ENCODE measurements around the gene NPEPPS. TPM values are rescaled to one million over a fixed set of nuclear protein-coding genes. Genes with fewer than 3 reads are reported as not detected.
A peak's percentile ranks its signal among the peaks of the same experiment; 100 is the strongest.
"Not testable (repeated sequence)": the region's sequence is repeated elsewhere in the genome, so short reads cannot be mapped to it uniquely, and the experiment has no call there.

NPEPPS gene
- total RNA-seq, 1 experiment from 2014 or later, result 63.4 TPM

- H3K4me1 ChIP-seq (ENCODE audit: insufficient read depth, low read length, poor library complexity, severe bottlenecking); intact Hi-C loops (cut with micrococcal nuclease; ENCODE audit: unreplicated experiment); H3K4me3 ChIP-seq (ENCODE audit: low read depth, low read length, poor library complexity, severe bottlenecking); H3K27me3 ChIP-seq (replicated peaks; ENCODE audit: insufficient read depth, low read depth, low read length, poor library complexity); DNase-seq (ENCODE audit: low spot score); POLR2A ChIA-PET (ENCODE audit: low non-redundant PET); H3K27ac ChIP-seq (ENCODE audit: low read depth, low read length, poor library complexity, severe bottlenecking); BruUV-seq (replicated peaks); H3K9me3 ChIP-seq (ENCODE audit: low read depth, low read length, poor library complexity, severe bottlenecking); CTCF ChIA-PET; H3K36me3 ChIP-seq (ENCODE audit: insufficient read depth, low read length, poor library complexity, severe bottlenecking): not testable (repeated sequence)
These were observed 10.6 kb upstream of the NPEPPS start for GRCh38 chr17:47520279-47520678.

GRCh38 chr17:47521434-47521833, 9.5 kb upstream of the NPEPPS start:
- H3K27ac ChIP-seq (ENCODE audit: low read depth, low read length, poor library complexity, severe bottlenecking); CTCF ChIA-PET; BruUV-seq (replicated peaks); H3K4me3 ChIP-seq (ENCODE audit: low read depth, low read length, poor library complexity, severe bottlenecking); H3K9me3 ChIP-seq (ENCODE audit: low read depth, low read length, poor library complexity, severe bottlenecking); POLR2A ChIA-PET (ENCODE audit: low non-redundant PET); H3K36me3 ChIP-seq (ENCODE audit: insufficient read depth, low read length, poor library complexity, severe bottlenecking); DNase-seq (ENCODE audit: low spot score); intact Hi-C loops (cut with micrococcal nuclease; ENCODE audit: unreplicated experiment); H3K27me3 ChIP-seq (replicated peaks; ENCODE audit: insufficient read depth, low read depth, low read length, poor library complexity); H3K4me1 ChIP-seq (ENCODE audit: insufficient read depth, low read length, poor library complexity, severe bottlenecking): not testable (repeated sequence)

GRCh38 chr17:47522341-47522740, 8.6 kb upstream of the NPEPPS start:
- H3K27ac ChIP-seq (ENCODE audit: low read depth, low read length, poor library complexity, severe bottlenecking); H3K36me3 ChIP-seq (ENCODE audit: insufficient read depth, low read length, poor library complexity, severe bottlenecking); BruUV-seq (replicated peaks); H3K4me1 ChIP-seq (ENCODE audit: insufficient read depth, low read length, poor library complexity, severe bottlenecking); H3K9me3 ChIP-seq (ENCODE audit: low read depth, low read length, poor library complexity, severe bottlenecking); POLR2A ChIA-PET (ENCODE audit: low non-redundant PET); intact Hi-C loops (cut with micrococcal nuclease; ENCODE audit: unreplicated experiment); H3K27me3 ChIP-seq (replicated peaks; ENCODE audit: insufficient read depth, low read depth, low read length, poor library complexity); CTCF ChIA-PET; H3K4me3 ChIP-seq (ENCODE audit: low read depth, low read length, poor library complexity, severe bottlenecking); DNase-seq (ENCODE audit: low spot score): not testable (repeated sequence)

DNA sequence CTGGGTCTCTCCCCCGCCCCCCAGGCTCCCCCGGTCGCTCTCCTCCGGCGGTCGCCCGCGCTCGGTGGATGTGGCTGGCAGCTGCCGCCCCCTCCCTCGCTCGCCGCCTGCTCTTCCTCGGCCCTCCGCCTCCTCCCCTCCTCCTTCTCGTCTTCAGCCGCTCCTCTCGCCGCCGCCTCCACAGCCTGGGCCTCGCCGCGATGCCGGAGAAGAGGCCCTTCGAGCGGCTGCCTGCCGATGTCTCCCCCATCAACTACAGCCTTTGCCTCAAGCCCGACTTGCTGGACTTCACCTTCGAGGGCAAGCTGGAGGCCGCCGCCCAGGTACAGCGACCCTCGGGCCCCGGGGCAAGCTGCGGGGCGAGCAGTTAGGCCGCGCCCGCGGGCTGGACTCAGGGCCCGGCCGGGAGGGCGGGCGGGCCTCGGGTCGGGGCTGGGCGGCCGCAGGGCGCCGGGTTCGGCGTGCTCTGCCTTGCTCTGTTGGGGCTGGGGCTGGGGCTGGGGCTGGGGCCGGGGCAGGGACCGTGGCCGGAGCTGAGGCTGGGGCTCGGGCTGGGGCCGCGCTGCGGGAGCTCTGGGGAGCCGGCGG, 419 bp downstream of the NPEPPS start:
- intact Hi-C loops (cut with micrococcal nuclease; ENCODE audit: unreplicated experiment); DNase-seq (ENCODE audit: low spot score); BruUV-seq (replicated peaks); CTCF ChIA-PET; H3K9me3 ChIP-seq (ENCODE audit: low read depth, low read length, poor library complexity, severe bottlenecking); H3K36me3 ChIP-seq (ENCODE audit: insufficient read depth, low read length, poor library complexity, severe bottlenecking); H3K27me3 ChIP-seq (replicated peaks; ENCODE audit: insufficient read depth, low read depth, low read length, poor library complexity); H3K4me1 ChIP-seq (ENCODE audit: insufficient read depth, low read length, poor library complexity, severe bottlenecking); POLR2A ChIA-PET (ENCODE audit: low non-redundant PET): not testable (repeated sequence)
- H3K27ac ChIP-seq (ENCODE audit: low read depth, low read length, poor library complexity, severe bottlenecking), result peak overlapping the region; percentile 50
- H3K4me3 ChIP-seq (ENCODE audit: low read depth, low read length, poor library complexity, severe bottlenecking), result peak overlapping the region; percentile 49

GRCh38 chr17:47539085-47539484, 8.2 kb downstream of the NPEPPS start:
- intact Hi-C loops (cut with micrococcal nuclease; ENCODE audit: unreplicated experiment); H3K36me3 ChIP-seq (ENCODE audit: insufficient read depth, low read length, poor library complexity, severe bottlenecking); DNase-seq (ENCODE audit: low spot score); H3K4me3 ChIP-seq (ENCODE audit: low read depth, low read length, poor library complexity, severe bottlenecking); BruUV-seq (replicated peaks); H3K27ac ChIP-seq (ENCODE audit: low read depth, low read length, poor library complexity, severe bottlenecking); H3K27me3 ChIP-seq (replicated peaks; ENCODE audit: insufficient read depth, low read depth, low read length, poor library complexity); H3K9me3 ChIP-seq (ENCODE audit: low read depth, low read length, poor library complexity, severe bottlenecking); H3K4me1 ChIP-seq (ENCODE audit: insufficient read depth, low read length, poor library complexity, severe bottlenecking); POLR2A ChIA-PET (ENCODE audit: low non-redundant PET); CTCF ChIA-PET: not testable (repeated sequence)

DNA sequence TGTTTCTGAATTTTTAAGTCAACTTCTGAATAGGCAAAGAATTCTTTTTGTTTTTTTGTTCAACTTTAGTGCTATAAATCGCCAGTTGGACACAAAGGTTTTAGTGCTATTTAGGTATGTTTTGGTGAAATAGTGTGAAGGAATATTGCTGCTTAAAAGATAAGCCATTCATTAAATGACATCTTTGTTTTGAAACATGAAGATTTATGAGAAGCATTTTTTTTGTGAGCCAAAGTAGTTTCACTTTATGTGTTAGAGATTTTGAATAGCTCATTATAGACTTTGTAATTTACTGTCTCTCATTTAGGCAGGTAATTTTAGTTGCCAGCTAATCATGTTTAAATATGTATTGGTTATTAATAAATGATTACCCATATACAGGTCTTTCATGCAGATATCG, 10.8 kb downstream of the NPEPPS start:
- H3K36me3 ChIP-seq (ENCODE audit: insufficient read depth, low read length, poor library complexity, severe bottlenecking); H3K9me3 ChIP-seq (ENCODE audit: low read depth, low read length, poor library complexity, severe bottlenecking); H3K27me3 ChIP-seq (replicated peaks; ENCODE audit: insufficient read depth, low read depth, low read length, poor library complexity); BruUV-seq (replicated peaks); POLR2A ChIA-PET (ENCODE audit: low non-redundant PET); H3K4me3 ChIP-seq (ENCODE audit: low read depth, low read length, poor library complexity, severe bottlenecking); H3K4me1 ChIP-seq (ENCODE audit: insufficient read depth, low read length, poor library complexity, severe bottlenecking); CTCF ChIA-PET; intact Hi-C loops (cut with micrococcal nuclease; ENCODE audit: unreplicated experiment); H3K27ac ChIP-seq (ENCODE audit: low read depth, low read length, poor library complexity, severe bottlenecking); DNase-seq (ENCODE audit: low spot score): not testable (repeated sequence)

DNA sequence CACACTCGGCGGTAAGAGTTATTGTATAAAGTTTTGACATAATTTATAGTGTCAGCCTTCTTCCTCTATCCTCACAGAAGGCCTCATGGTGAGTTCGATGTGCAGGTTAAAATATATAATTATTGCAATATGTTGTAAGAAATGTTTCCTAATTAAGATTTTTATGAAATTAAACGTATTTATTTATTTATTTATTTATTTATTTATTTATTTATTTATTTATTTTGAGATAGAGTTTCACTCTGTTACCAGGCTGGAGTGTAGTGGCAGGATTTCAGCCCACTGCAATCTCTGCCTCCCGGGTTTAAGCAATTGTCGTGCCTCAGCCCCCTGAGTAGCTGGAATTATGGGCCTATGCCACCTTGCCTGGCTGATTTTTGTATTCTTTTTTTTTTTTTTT, 13.4 kb downstream of the NPEPPS start:
- DNase-seq (ENCODE audit: low spot score); H3K27ac ChIP-seq (ENCODE audit: low read depth, low read length, poor library complexity, severe bottlenecking); intact Hi-C loops (cut with micrococcal nuclease; ENCODE audit: unreplicated experiment); POLR2A ChIA-PET (ENCODE audit: low non-redundant PET); H3K27me3 ChIP-seq (replicated peaks; ENCODE audit: insufficient read depth, low read depth, low read length, poor library complexity); H3K4me3 ChIP-seq (ENCODE audit: low read depth, low read length, poor library complexity, severe bottlenecking); H3K4me1 ChIP-seq (ENCODE audit: insufficient read depth, low read length, poor library complexity, severe bottlenecking); CTCF ChIA-PET; BruUV-seq (replicated peaks); H3K36me3 ChIP-seq (ENCODE audit: insufficient read depth, low read length, poor library complexity, severe bottlenecking); H3K9me3 ChIP-seq (ENCODE audit: low read depth, low read length, poor library complexity, severe bottlenecking): not testable (repeated sequence)

- H3K36me3 ChIP-seq (ENCODE audit: insufficient read depth, low read length, poor library complexity, severe bottlenecking); intact Hi-C loops (cut with micrococcal nuclease; ENCODE audit: unreplicated experiment); H3K4me3 ChIP-seq (ENCODE audit: low read depth, low read length, poor library complexity, severe bottlenecking); BruUV-seq (replicated peaks); H3K9me3 ChIP-seq (ENCODE audit: low read depth, low read length, poor library complexity, severe bottlenecking); DNase-seq (ENCODE audit: low spot score); H3K4me1 ChIP-seq (ENCODE audit: insufficient read depth, low read length, poor library complexity, severe bottlenecking); H3K27me3 ChIP-seq (replicated peaks; ENCODE audit: insufficient read depth, low read depth, low read length, poor library complexity); POLR2A ChIA-PET (ENCODE audit: low non-redundant PET); H3K27ac ChIP-seq (ENCODE audit: low read depth, low read length, poor library complexity, severe bottlenecking); CTCF ChIA-PET: not testable (repeated sequence)
These were observed 23.8 kb downstream of the NPEPPS start for GRCh38 chr17:47554733-47555132.

Measured in A673 (cell line).